Lung (tissue), 12 donors: ENCODE data around the gene ULBP2. TPM values are rescaled to one million over a fixed set of nuclear protein-coding genes. Genes with fewer than 3 reads are reported as not detected.
"Not testable (repeated sequence)": the region's sequence is repeated elsewhere in the genome, so short reads cannot be mapped to it uniquely, and the experiment has no call there.

Experiments
- ATAC-seq: fragments of 200-7000 bp; cut with Tn5 transposase; one replicate; pipeline ENCODE4 v1.9.1; 2020; ENCODE audit warnings: moderate number of reproducible peaks; ENCODE audit not compliant: insufficient read depth, low FRiP score
- DNase-seq, 3 donors: peaks; one replicate each; pipeline ENCODE4 v3.0.0-alpha.2; 2013 to 2017
- H3K27ac ChIP-seq, 2 donors: one replicate each; pipeline ENCODE4 v1.5.1; 2013; ENCODE audit warnings: mild to moderate bottlenecking in 2 of 2, moderate library complexity in 2 of 2, control low read depth in 1 of 2, inconsistent platforms in 1 of 2, low read depth in 1 of 2, low read length in 1 of 2
- H3K27me3 ChIP-seq, 3 donors: one replicate each; pipeline ENCODE4 v1.5.1; 2013; ENCODE audit warnings: low read length in 2 of 3; ENCODE audit not compliant: control insufficient read depth in 3 of 3, insufficient read depth in 3 of 3
- H3K36me3 ChIP-seq, 4 donors: one replicate each; pipeline ENCODE4 v1.5.1; 2013; ENCODE audit warnings: low read length in 4 of 4, mild to moderate bottlenecking in 1 of 4, moderate library complexity in 1 of 4; ENCODE audit not compliant: control insufficient read depth in 4 of 4, insufficient read depth in 4 of 4
- H3K4me1 ChIP-seq, 5 donors: one replicate each; pipeline ENCODE4 v1.5.1; 2013; ENCODE audit warnings: low read length in 5 of 5, mild to moderate bottlenecking in 2 of 5, moderate library complexity in 1 of 5; ENCODE audit not compliant: control insufficient read depth in 5 of 5, insufficient read depth in 5 of 5
- H3K4me3 ChIP-seq: one replicate; pipeline ENCODE4 v1.5.1; 2013; ENCODE audit warnings: mild to moderate bottlenecking, control low read depth, moderate library complexity
- H3K9ac ChIP-seq, 2 donors: one replicate each; pipeline ENCODE4 v1.5.1; 2013; ENCODE audit warnings: low read length in 2 of 2, control low read depth in 1 of 2; ENCODE audit not compliant: insufficient read depth in 1 of 2
- H3K9me3 ChIP-seq, 4 donors: one replicate each; pipeline ENCODE4 v1.5.1; 2013; ENCODE audit warnings: low read length in 3 of 4, mild to moderate bottlenecking in 1 of 4, moderate library complexity in 1 of 4; ENCODE audit not compliant: control insufficient read depth in 4 of 4, insufficient read depth in 3 of 4
- CTCF ChIP-seq: IDR thresholded peaks from 2 replicates; pipeline ENCODE4 v1.5.1; 2012; ENCODE audit warnings: mild to moderate bottlenecking; ENCODE audit errors: control extremely low read depth, extremely low read depth
- WGBS, 2 donors: extraction: QIAGEN DNeasy Blood & Tissue Kit; methylation state at CpG; one replicate each; pipeline ENCODE4 v1.1.7; 2013; 5-methylcytosine and 5-hydroxymethylcytosine counted together
- polyA plus RNA-seq, 2 donors: library from polyadenylated mRNA; stranded (reverse); fragments of 200-250 nt; gene quantifications; one replicate each; pipeline ENCODE4 v1.2.1, GENCODE V29; 2013
- total RNA-seq, 2 donors: library from RNA; depleted of rRNA in 1 of 2; stranded (reverse); fragments of >200 nt in 1 of 2; gene quantifications; one replicate each; pipeline ENCODE4 v1.2.1, GENCODE V29; 2014 to 2021
- donor health status: control.
- donor health status: control.
- donor health status: Bipolar disorder and iron deficiency.
- donor health status: healthy.
- donor health status: DM: yes; HTN: yes; CAD: no.

Gene ULBP2
- total and polyA plus RNA-seq, 4 donors, result 1.2 to 6.2 (median 2.7) TPM

- peaks cover 0 to 17% (median 4%) of the 10 kb centered on the region in 5 donors for H3K4me1 ChIP-seq
- not testable (repeated sequence) for H3K4me3 ChIP-seq, H3K36me3 ChIP-seq, ATAC-seq, H3K9me3 ChIP-seq, H3K27ac ChIP-seq, DNase-seq, H3K9ac ChIP-seq
- peaks cover 0 to 82% (median 39%) of the 10 kb centered on the region in 3 donors for H3K27me3 ChIP-seq
- WGBS, 2 donors, result 78 to 79% methylated on average over 2 of the region's 2 CpGs
These were observed 27.1 kb downstream of the ULBP2 start for GRCh38 chr6:149968909-149969308.

- ATAC-seq, result no peak
- Histone ChIP-seq H3K27me3 (peaks cover 0 to 74% (median 35%) of the 10 kb centered on the region in 3 donors), H3K27ac (no peak overlapping the region), H3K4me1 (peaks cover 0 to 9% (median 4%) of the 10 kb centered on the region in 5 donors), H3K9ac (no peak overlapping the region), H3K36me3 (no peaks in the 10 kb centered on the region), H3K9me3 (no peaks in the 10 kb centered on the region), H3K4me3 (no peak overlapping the region)
- TF ChIP-seq CTCF, result no peak
- DNase-seq, result no peak
- 77 to 85% methylated on average over 2 of the region's 2 CpGs for WGBS, 2 donors
These were observed 27.8 kb downstream of the ULBP2 start for GRCh38 chr6:149969635-149970034.

- not testable (repeated sequence) for H3K4me1 ChIP-seq, H3K4me3 ChIP-seq, H3K9ac ChIP-seq, H3K36me3 ChIP-seq, ATAC-seq, H3K9me3 ChIP-seq, DNase-seq, H3K27ac ChIP-seq
- 58 to 66% methylated on average over 6 of the region's 6 CpGs for whole genome bisulfite sequencing, 2 donors
- peaks cover 0 to 48% (median 25%) of the 10 kb centered on the region in 3 donors for H3K27me3 ChIP-seq
These were observed 32.6 kb downstream of the ULBP2 start for GRCh38 chr6:149974394-149974793.

- Histone ChIP-seq H3K27ac (no peak overlapping the region), H3K36me3 (no peaks in the 10 kb centered on the region), H3K4me3 (no peak overlapping the region), H3K27me3 (peaks cover 0 to 46% (median 24%) of the 10 kb centered on the region in 3 donors), H3K4me1 (no peaks in the 10 kb centered on the region), H3K9ac (no peak overlapping the region), H3K9me3 (peaks cover 0 to 2% (median 0%) of the 10 kb centered on the region in 4 donors)
- no peak for DNase-seq
- no peak for TF ChIP-seq CTCF
- 53 to 55% methylated on average over 3 of the region's 3 CpGs for WGBS, 2 donors
- ATAC-seq, result no peak
These were observed 33.0 kb downstream of the ULBP2 start for GRCh38 chr6:149974825-149975224.

- H3K4me1 ChIP-seq, result no peaks in the 10 kb centered on the region
- no peak for TF ChIP-seq CTCF
- ATAC-seq (no peak), DNase-seq (no peak)
- no peak overlapping the region for H3K9ac ChIP-seq
- no peaks in the 10 kb centered on the region for H3K36me3 ChIP-seq
- peaks cover 0 to 2% (median 0%) of the 10 kb centered on the region in 4 donors for H3K9me3 ChIP-seq
- no peak overlapping the region for H3K27ac ChIP-seq
- peaks cover 0 to 42% (median 20%) of the 10 kb centered on the region in 3 donors for H3K27me3 ChIP-seq
- no peak overlapping the region for H3K4me3 ChIP-seq
These were observed 33.6 kb downstream of the ULBP2 start for GRCh38 chr6:149975400-149975799.
